ENCODE results near the gene PRH2. TPM values are rescaled to one million over a fixed set of nuclear protein-coding genes. Genes with fewer than 3 reads are reported as not detected.

PRH2 gene
- total and polyA plus RNA-seq, 2 experiments from 2014 or later, result 0.36 to 0.69 TPM

GRCh38 chr12:10891937-10892336 is 37.1 kb upstream of the PRH2 start:
- no peak overlapping the region for H3K4me2 ChIP-seq
- H3K36me3 Mint-ChIP-seq (ENCODE audit: low read depth), result no peaks in the 10 kb centered on the region
- no peaks in the 10 kb centered on the region for H3K79me2 ChIP-seq (replicated peaks; ENCODE audit: insufficient read depth)
- no peak overlapping the region for H3K27ac Mint-ChIP-seq
- TF ChIP-seq POLR2AphosphoS5 (IDR thresholded peaks at IDR 0.05; ENCODE audit: low read depth) (no peak), REST (IDR thresholded peaks at IDR 0.05; ENCODE audit: unreplicated experiment) (no peak), JUNB (IDR thresholded peaks at IDR 0.05; ENCODE audit: unreplicated experiment) (no peak), EZH2 (IDR thresholded peaks at IDR 0.05; ENCODE audit: low read depth, unreplicated experiment) (no peak)
- H3F3A ChIP-seq (replicated peaks; ENCODE audit: low read depth), result no peaks in the 10 kb centered on the region
- no peaks in the 10 kb centered on the region for H3K9me2 ChIP-seq (ENCODE audit: insufficient read depth)
- no peaks in the 10 kb centered on the region for H3K27me3 ChIP-seq (ENCODE audit: insufficient read depth)
- no peak overlapping the region for H3K4me3 Mint-ChIP-seq
- H3K4me3 ChIP-seq, result no peak overlapping the region
- H3K27ac ChIP-seq (ENCODE audit: low read depth), result no peak overlapping the region
- no peak overlapping the region for H2AFZ ChIP-seq
- ATAC-seq (no peak), DNase-seq (ENCODE audit: low spot score) (no peak)
- no peaks in the 10 kb centered on the region for H4K20me1 ChIP-seq (replicated peaks; ENCODE audit: insufficient read depth)
- H3K4me1 ChIP-seq (ENCODE audit: insufficient read depth), result peaks cover 8% of the 10 kb centered on the region; the same call in 1 of the 2 replicates
- H3K27me3 Mint-ChIP-seq (ENCODE audit: insufficient read depth, low read depth, poor library complexity), result peaks cover 2% of the 10 kb centered on the region
- H3K4me1 Mint-ChIP-seq, result peaks cover 8% of the 10 kb centered on the region
- H3K9me3 Mint-ChIP-seq, result no peaks in the 10 kb centered on the region
- H3K36me3 ChIP-seq (ENCODE audit: insufficient read depth), result no peaks in the 10 kb centered on the region

- H3K27ac Mint-ChIP-seq, result no peak overlapping the region
- H3K4me3 Mint-ChIP-seq, result no peak overlapping the region
- Histone ChIP-seq H3K4me2 (no peak overlapping the region), H3K4me3 (no peak overlapping the region), H3K9me2 (ENCODE audit: insufficient read depth) (no peaks in the 10 kb centered on the region; the same call in 1 of the 2 replicates), H4K20me1 (replicated peaks; ENCODE audit: insufficient read depth) (no peaks in the 10 kb centered on the region), H3K27ac (ENCODE audit: low read depth) (no peak overlapping the region), H3F3A (replicated peaks; ENCODE audit: low read depth) (no peaks in the 10 kb centered on the region), H3K4me1 (ENCODE audit: insufficient read depth) (no peaks in the 10 kb centered on the region), H3K27me3 (ENCODE audit: insufficient read depth) (no peaks in the 10 kb centered on the region), H3K79me2 (replicated peaks; ENCODE audit: insufficient read depth) (no peaks in the 10 kb centered on the region), H3K36me3 (ENCODE audit: insufficient read depth) (no peaks in the 10 kb centered on the region), H2AFZ (no peak overlapping the region)
- peaks cover 4% of the 10 kb centered on the region; the same call in 1 of the 3 replicates for H3K36me3 Mint-ChIP-seq (ENCODE audit: low read depth)
- DNase-seq (ENCODE audit: low spot score), result no peak
- H3K4me1 Mint-ChIP-seq, result no peaks in the 10 kb centered on the region
- no peaks in the 10 kb centered on the region for H3K9me3 Mint-ChIP-seq
- no peak for ATAC-seq
- no peaks in the 10 kb centered on the region for H3K27me3 Mint-ChIP-seq (ENCODE audit: insufficient read depth, low read depth, poor library complexity)
- TF ChIP-seq CREB1 (CRISPR knock-in tag; IDR thresholded peaks at IDR 0.05; ENCODE audit: low read depth) (no peak), EZH2 (IDR thresholded peaks at IDR 0.05; ENCODE audit: low read depth, unreplicated experiment) (no peak), ZNF114 (CRISPR knock-in tag; IDR thresholded peaks at IDR 0.05) (no peak), STAT1 (IDR thresholded peaks at IDR 0.05; ENCODE audit: unreplicated experiment) (no peak), JUNB (IDR thresholded peaks at IDR 0.05; ENCODE audit: unreplicated experiment) (no peak), EZH2phosphoT487 (IDR thresholded peaks at IDR 0.05; ENCODE audit: unreplicated experiment) (no peak), ETS1 (IDR thresholded peaks at IDR 0.05) (no peak), ZNF331 (CRISPR knock-in tag; IDR thresholded peaks at IDR 0.05; ENCODE audit: low read depth) (no peak)
- TF ChIP-seq, protein P1, sequence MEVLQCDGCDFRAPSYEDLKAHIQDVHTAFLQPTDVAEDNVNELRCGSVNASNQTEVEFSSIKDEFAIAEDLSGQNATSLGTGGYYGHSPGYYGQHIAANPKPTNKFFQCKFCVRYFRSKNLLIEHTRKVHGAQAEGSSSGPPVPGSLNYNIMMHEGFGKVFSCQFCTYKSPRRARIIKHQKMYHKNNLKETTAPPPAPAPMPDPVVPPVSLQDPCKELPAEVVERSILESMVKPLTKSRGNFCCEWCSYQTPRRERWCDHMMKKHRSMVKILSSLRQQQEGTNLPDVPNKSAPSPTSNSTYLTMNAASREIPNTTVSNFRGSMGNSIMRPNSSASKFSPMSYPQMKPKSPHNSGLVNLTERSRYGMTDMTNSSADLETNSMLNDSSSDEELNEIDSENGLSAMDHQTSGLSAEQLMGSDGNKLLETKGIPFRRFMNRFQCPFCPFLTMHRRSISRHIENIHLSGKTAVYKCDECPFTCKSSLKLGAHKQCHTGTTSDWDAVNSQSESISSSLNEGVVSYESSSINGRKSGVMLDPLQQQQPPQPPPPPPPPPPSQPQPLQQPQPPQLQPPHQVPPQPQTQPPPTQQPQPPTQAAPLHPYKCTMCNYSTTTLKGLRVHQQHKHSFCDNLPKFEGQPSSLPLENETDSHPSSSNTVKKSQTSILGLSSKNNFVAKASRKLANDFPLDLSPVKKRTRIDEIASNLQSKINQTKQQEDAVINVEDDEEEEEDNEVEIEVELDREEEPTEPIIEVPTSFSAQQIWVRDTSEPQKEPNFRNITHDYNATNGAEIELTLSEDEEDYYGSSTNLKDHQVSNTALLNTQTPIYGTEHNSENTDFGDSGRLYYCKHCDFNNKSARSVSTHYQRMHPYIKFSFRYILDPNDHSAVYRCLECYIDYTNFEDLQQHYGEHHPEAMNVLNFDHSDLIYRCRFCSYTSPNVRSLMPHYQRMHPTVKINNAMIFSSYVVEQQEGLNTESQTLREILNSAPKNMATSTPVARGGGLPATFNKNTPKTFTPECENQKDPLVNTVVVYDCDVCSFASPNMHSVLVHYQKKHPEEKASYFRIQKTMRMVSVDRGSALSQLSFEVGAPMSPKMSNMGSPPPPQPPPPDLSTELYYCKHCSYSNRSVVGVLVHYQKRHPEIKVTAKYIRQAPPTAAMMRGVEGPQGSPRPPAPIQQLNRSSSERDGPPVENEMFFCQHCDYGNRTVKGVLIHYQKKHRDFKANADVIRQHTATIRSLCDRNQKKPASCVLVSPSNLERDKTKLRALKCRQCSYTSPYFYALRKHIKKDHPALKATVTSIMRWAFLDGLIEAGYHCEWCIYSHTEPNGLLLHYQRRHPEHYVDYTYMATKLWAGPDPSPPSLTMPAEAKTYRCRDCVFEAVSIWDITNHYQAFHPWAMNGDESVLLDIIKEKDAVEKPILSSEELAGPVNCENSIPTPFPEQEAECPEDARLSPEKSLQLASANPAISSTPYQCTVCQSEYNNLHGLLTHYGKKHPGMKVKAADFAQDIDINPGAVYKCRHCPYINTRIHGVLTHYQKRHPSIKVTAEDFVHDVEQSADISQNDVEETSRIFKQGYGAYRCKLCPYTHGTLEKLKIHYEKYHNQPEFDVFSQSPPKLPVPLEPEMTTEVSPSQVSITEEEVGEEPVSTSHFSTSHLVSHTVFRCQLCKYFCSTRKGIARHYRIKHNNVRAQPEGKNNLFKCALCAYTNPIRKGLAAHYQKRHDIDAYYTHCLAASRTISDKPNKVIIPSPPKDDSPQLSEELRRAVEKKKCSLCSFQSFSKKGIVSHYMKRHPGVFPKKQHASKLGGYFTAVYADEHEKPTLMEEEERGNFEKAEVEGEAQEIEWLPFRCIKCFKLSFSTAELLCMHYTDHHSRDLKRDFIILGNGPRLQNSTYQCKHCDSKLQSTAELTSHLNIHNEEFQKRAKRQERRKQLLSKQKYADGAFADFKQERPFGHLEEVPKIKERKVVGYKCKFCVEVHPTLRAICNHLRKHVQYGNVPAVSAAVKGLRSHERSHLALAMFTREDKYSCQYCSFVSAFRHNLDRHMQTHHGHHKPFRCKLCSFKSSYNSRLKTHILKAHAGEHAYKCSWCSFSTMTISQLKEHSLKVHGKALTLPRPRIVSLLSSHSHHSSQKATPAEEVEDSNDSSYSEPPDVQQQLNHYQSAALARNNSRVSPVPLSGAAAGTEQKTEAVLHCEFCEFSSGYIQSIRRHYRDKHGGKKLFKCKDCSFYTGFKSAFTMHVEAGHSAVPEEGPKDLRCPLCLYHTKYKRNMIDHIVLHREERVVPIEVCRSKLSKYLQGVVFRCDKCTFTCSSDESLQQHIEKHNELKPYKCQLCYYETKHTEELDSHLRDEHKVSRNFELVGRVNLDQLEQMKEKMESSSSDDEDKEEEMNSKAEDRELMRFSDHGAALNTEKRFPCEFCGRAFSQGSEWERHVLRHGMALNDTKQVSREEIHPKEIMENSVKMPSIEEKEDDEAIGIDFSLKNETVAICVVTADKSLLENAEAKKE (CRISPR knock-in tag; IDR thresholded peaks at IDR 0.05), result no peak
Observed at GRCh38 chr12:10896854-10897253, 32.2 kb upstream of the PRH2 start.

Data from GM23338 (cell line).